A673 (cell line): Measurements from ENCODE around the gene RNF145. TPM values are rescaled to one million over a fixed set of nuclear protein-coding genes. Genes with fewer than 3 reads are reported as not detected.

Experiments
- BruUV-seq: library from RNA; stranded (reverse); fragments of 400-500 nt; replicated peaks from 2 replicates; lab custom pipeline; 2021; lab: Mats Ljungman, UMichigan
- CTCF ChIA-PET: fragments of 300-600 bp; sonication (Branson Sonifier 250); formaldehyde crosslinking; loops from one replicate; lab custom pipeline; 2022; ENCODE audit warnings: antibody characterized with exemption; lab: Charles Lee
- POLR2A ChIA-PET: fragments of 300-600 bp; sonication (Branson Sonifier 250); formaldehyde crosslinking; loops from one replicate; lab custom pipeline; 2022; ENCODE audit warnings: antibody characterized with exemption; ENCODE audit not compliant: low non-redundant PET; lab: Charles Lee
- DNase-seq: peaks from one replicate; pipeline ENCODE4 v3.0.0-alpha.2; 2015; ENCODE audit warnings: low spot score
- H3K27ac ChIP-seq: fragments of 200-600 bp; sonication (generic); 2 replicates; pipeline ENCODE4 v1.5.1; 2016; ENCODE audit warnings: mixed run types, low read depth, mild to moderate bottlenecking, mixed read lengths, antibody characterized with exemption, low read length; ENCODE audit not compliant: poor library complexity, severe bottlenecking
- H3K27me3 ChIP-seq: fragments of 200-600 bp; sonication (generic); replicated peaks from 2 replicates; pipeline ENCODE4 v1.6.1; 2017; ENCODE audit warnings: mixed run types, low read depth, mild to moderate bottlenecking, mixed read lengths, antibody characterized with exemption, low read length; ENCODE audit not compliant: insufficient read depth, poor library complexity
- H3K36me3 ChIP-seq: fragments of 200-600 bp; sonication (generic); 2 replicates; pipeline ENCODE4 v1.6.1; 2016; ENCODE audit warnings: mixed run types, mild to moderate bottlenecking, mixed read lengths, antibody characterized with exemption, low read length; ENCODE audit not compliant: insufficient read depth, poor library complexity, severe bottlenecking
- H3K4me1 ChIP-seq: fragments of 200-600 bp; sonication (generic); 2 replicates; pipeline ENCODE4 v1.6.1; 2017; ENCODE audit warnings: mixed run types, mild to moderate bottlenecking, mixed read lengths, antibody characterized with exemption, low read length; ENCODE audit not compliant: insufficient read depth, poor library complexity, severe bottlenecking
- H3K4me3 ChIP-seq: fragments of 200-600 bp; sonication (generic); 2 replicates; pipeline ENCODE4 v1.5.1; 2016; ENCODE audit warnings: low read depth, mixed run types, mild to moderate bottlenecking, mixed read lengths, low read length; ENCODE audit not compliant: poor library complexity, severe bottlenecking
- H3K9me3 ChIP-seq: fragments of 200-600 bp; sonication (generic); 2 replicates; pipeline ENCODE4 v1.6.1; 2016; ENCODE audit warnings: mixed run types, low read depth, mild to moderate bottlenecking, mixed read lengths, antibody characterized with exemption, low read length; ENCODE audit not compliant: poor library complexity, severe bottlenecking
- EZH2 ChIP-seq: fragments of 200-600 bp; sonication (generic); IDR thresholded peaks from 2 replicates; pipeline ENCODE4 v1.6.1; 2017; ENCODE audit warnings: borderline replicate concordance, low read depth, mild to moderate bottlenecking, mixed read lengths, antibody characterized with exemption, low read length; ENCODE audit not compliant: poor library complexity, severe bottlenecking
- intact Hi-C: fragments of 100-400 bp; cut with micrococcal nuclease; formaldehyde crosslinking; loops from one replicate; pipeline ENCODE4 v1.10.0; 2022; ENCODE audit not compliant: unreplicated experiment
- total RNA-seq: library from RNA; stranded (reverse); gene quantifications from 2 replicates; pipeline ENCODE4 v1.2.3, GENCODE V29; 2021
- TF ChIP-seq, protein P1 (sequence below): fragments of 300-800, 200-600 bp; sonication (generic); conservative IDR thresholded peaks from 2 replicates; pipeline ENCODE4 v1.5.1; 2017; ENCODE audit warnings: low read depth, mild to moderate bottlenecking, antibody characterized with exemption, low read length, moderate library complexity, mixed read lengths

Gene RNF145
- total RNA-seq, 1 experiment from 2014 or later = 132 TPM

- Histone ChIP-seq H3K36me3 (no peaks in the 10 kb centered on the region), H3K27me3 (no peaks in the 10 kb centered on the region), H3K9me3 (no peaks in the 10 kb centered on the region), H3K27ac (no peak overlapping the region), H3K4me3 (no peak overlapping the region), H3K4me1 (no peaks in the 10 kb centered on the region)
- intact Hi-C loops = loop anchor here (5.0 to 10.0 kb wide), 5 partner anchors 438 to 1368 kb away; no protein-coding TSS in a partner anchor
- CTCF ChIA-PET = interaction anchor here (1.1 kb wide), 1 partner anchor 27 kb away, joined by 8 read pairs; no protein-coding TSS in a partner anchor
- BruUV-seq = no TSS peak
- TF ChIP-seq, protein P1, sequence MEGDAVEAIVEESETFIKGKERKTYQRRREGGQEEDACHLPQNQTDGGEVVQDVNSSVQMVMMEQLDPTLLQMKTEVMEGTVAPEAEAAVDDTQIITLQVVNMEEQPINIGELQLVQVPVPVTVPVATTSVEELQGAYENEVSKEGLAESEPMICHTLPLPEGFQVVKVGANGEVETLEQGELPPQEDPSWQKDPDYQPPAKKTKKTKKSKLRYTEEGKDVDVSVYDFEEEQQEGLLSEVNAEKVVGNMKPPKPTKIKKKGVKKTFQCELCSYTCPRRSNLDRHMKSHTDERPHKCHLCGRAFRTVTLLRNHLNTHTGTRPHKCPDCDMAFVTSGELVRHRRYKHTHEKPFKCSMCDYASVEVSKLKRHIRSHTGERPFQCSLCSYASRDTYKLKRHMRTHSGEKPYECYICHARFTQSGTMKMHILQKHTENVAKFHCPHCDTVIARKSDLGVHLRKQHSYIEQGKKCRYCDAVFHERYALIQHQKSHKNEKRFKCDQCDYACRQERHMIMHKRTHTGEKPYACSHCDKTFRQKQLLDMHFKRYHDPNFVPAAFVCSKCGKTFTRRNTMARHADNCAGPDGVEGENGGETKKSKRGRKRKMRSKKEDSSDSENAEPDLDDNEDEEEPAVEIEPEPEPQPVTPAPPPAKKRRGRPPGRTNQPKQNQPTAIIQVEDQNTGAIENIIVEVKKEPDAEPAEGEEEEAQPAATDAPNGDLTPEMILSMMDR = peak; percentile 67
- TF ChIP-seq EZH2 = no peak
- POLR2A ChIA-PET = no interaction called here
- DNase-seq = peak; percentile 60
Observed at GRCh38 chr5:159133041-159133741, 76.2 kb downstream of the RNF145 start.

DNA sequence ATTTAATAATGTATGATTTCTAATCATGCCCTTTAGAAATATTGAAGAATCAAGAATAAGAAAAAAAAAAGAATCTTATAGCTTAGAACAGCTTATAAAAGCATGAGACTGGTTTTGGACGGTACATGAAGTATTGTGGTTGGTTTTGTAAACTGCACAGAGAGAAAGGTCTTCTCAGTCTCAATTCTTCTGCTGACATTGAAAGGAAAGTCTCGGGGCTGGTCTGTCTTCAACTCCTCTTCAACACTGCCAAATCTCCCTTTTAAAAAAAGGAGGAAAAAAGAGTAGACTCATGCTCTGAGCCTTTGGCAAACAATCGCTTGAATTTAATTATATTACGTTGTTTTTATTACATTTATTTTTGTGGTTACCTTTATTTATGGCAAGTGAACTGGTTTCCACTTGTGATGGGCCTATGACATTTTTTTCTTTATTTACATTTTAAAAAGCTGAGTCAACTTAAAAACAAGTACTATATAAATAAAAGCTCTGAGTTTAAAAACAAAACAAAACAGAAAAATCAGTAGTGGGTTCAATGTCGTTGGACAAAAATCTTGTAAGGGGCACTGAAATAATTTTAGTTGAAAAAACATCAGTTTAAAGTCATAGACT, 76.8 kb downstream of the RNF145 start:
- no peaks in the 10 kb centered on the region for H3K9me3 ChIP-seq
- H3K27ac ChIP-seq = no peak overlapping the region
- no peaks in the 10 kb centered on the region for H3K27me3 ChIP-seq
- H3K4me1 ChIP-seq = no peaks in the 10 kb centered on the region
- CTCF ChIA-PET = interaction anchor here (1.0 to 1.1 kb wide), 2 partner anchors 26 to 437 kb away, joined by 3 to 8 read pairs; no protein-coding TSS in a partner anchor
- TF ChIP-seq, protein P1 = no peak
- TF ChIP-seq EZH2 = no peak
- BruUV-seq = no TSS peak
- H3K4me3 ChIP-seq = no peak overlapping the region
- DNase-seq = no peak
- intact Hi-C loops = loop anchor here (5.0 to 10.0 kb wide), 5 partner anchors 438 to 1368 kb away; no protein-coding TSS in a partner anchor
- POLR2A ChIA-PET = no interaction called here
- H3K36me3 ChIP-seq = no peaks in the 10 kb centered on the region

DNA sequence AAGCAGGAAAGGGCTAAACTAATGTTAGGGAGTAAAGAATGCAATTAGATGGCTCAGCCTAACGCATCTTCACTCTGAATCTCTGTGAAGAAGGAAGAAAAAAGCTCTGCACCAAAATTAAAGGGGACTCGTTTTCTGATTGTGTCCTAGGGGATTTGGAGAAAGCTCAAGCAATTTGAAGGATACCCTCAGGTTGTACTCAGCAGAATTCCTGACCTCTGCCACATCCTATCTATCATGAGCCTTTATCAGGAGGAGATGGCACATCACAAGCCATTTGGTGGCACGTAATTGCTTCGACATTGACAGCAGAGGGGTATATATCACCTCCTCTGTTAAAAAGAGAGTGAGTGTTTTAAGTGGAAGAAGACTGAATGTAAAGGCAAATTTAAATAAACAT, 77.4 kb downstream of the RNF145 start:
- POLR2A ChIA-PET = no interaction called here
- TF ChIP-seq, protein P1 = no peak
- TF ChIP-seq EZH2 = no peak
- no TSS peak for BruUV-seq
- H3K36me3 ChIP-seq = no peaks in the 10 kb centered on the region
- H3K27me3 ChIP-seq = no peaks in the 10 kb centered on the region
- no peak overlapping the region for H3K27ac ChIP-seq
- DNase-seq = no peak
- H3K4me3 ChIP-seq = no peak overlapping the region
- CTCF ChIA-PET = interaction anchor here (0.6 to 1.0 kb wide), 2 partner anchors 436 to 437 kb away, joined by 3 read pairs; no protein-coding TSS in a partner anchor
- intact Hi-C loops = loop anchor here (5.0 to 10.0 kb wide), 5 partner anchors 437 to 1367 kb away; no protein-coding TSS in a partner anchor
- H3K9me3 ChIP-seq = no peaks in the 10 kb centered on the region
- no peaks in the 10 kb centered on the region for H3K4me1 ChIP-seq
